NCI-H524 (cell line): ENCODE results near the gene BPIFB2.

Experiments used
- DNase-seq, 2 experiments: peaks; one replicate each; lab custom pipeline; 2025; lab: John Stamatoyannopoulos, UW

Gene BPIFB2

GRCh38 chr20:33008336-33009213 lies 1.1 kb downstream of the BPIFB2 start:
- DNase-seq: no peak

DNA sequence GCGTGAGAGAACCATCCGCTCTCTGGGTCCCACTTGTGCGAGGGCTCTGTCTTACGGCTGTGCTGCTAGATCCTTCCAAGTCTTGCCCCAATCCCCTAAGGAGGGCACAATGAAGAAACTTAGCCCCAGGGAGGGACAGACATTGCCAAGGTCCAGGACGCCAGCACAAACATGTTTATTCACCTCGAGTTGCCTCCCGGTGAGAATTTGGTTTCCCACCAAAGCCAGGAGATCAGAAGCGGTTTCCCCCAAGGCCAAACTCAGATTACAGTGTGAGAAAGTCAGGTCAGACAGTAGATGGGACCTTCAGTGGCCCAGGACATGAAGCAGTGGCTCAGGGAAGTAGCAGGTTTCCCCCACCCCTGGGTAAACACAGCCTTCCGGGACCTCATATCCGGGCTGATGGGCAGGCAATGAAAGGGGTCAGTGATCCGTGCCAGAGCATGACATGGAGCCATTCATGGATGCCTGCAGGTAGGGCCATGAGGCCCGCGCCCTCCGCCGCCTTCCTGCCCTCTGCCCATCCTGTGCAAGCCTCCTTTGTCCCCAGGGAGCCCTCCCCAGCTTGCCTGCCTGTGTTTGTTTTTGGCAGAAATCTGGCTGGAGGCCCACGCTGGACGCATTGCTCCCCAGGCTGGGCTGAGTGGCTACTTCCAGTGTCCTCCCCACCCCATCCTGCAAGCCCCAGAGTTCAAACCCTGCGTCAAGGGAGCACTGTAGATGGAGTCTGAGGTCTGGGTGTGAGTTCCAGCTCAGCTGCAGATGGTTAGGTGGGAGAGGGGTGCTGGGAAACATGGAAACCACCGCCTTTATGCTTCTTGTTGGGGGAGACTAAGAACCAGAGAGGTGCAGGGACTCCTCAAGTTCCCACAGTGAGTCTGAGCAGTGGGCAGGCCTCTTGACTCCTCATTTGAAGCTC lies 2.0 kb downstream of the BPIFB2 start:
- DNase-seq: no peak

- DNase-seq: no peak
Observed at GRCh38 chr20:33010133-33010504, 2.6 kb downstream of the BPIFB2 start.

- DNase-seq: no peak
Observed at GRCh38 chr20:33010674-33011449, 3.4 kb downstream of the BPIFB2 start.

DNA sequence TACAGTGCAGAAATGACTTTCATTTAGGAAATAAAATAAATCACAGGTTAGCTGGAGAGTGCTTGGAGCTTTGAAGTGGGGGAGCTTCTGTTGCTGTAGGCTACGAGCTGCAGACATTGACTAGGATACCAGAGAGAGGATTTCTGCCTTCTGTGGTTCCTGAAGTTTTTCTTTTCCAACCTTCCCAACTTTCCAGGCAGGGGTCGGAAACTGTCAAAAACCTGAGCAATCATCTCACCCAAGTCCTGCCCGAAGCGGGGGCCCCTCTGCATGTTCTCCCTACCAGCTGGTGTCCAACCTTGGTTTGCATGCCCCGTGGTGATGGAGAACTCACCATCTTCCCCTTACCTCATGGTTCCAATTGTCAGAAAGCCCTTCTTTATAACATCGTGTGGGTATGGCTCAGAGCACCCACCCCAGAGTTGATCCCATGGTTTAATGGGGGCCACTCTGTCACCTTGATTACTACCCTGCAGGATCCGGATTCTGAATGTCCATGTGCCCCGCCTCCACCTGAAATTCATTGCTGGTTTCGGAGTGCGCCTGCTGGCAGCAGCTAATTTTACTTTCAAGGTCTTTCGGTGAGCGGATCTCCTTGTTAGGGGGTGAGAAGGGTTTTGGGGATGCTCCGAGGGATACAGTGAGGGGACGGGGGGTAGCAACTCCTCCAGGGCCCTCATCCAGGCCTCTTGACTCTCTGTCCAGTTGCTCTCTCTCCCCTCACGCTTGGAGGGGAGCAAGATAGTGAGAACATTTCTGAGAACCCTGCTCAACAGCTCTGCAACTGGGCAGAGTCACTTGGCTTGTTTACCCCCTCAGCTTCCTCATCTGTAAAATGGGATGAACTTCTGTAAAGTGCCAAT lies 5.1 kb downstream of the BPIFB2 start:
- DNase-seq: no peak

GRCh38 chr20:33013701-33014326 lies 6.3 kb downstream of the BPIFB2 start:
- no peak for DNase-seq

DNA sequence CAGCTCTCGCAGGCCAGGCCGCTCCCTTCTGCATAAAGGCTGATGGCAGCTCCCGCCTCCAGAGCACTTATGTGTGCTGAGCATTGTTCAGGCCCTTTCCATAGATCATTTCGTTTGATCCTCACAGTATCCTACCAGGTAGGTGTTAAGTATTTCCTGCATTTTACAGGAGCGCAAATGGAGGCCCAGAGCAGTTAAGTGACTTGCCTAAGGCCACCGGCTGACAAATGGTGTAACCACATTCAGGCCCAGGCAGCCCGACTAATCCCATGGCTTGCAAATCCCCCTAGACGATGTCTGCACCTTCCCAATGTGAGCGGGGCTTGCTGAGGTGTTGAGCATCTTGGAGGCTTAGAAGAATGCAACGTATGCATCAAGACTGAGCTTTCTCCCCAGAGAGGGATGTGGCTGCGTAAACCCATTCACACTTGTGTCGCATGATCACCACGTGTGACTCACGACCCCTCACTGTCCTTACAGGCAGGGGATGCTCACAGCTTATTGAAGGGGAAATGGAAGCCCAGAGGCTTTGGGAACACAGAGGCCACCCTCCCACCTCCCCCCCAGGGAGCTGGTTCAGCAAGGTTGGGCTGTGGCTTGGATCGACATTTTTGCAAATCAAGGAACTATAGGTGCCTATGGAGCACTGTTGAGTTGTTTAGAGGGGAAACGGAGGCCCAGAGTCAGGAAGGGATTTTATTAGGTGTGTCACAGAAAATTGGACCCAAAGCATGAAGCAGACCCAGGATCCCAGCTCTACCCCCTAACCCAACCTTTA lies 7.0 kb downstream of the BPIFB2 start:
- no peak for DNase-seq

DNA sequence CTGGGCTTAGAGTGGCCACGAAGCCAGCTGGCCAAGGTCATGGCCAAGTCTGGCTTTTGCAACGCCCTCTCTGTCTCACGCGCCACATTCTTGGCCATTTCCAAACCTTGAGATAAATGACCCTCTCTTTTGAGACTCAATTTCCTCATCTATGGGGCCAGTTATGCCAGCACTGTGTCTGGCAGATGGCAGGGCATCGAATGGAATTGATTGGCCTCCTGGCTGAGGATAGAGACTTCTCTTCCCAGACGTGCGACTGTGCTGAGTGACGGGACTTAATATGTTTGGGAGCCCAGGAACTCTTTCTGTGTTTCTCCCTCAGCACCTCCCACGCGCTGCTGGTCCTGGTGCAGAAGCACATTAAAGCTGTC lies 7.6 kb downstream of the BPIFB2 start:
- DNase-seq: no peak

GRCh38 chr20:33015700-33016580 lies 8.4 kb downstream of the BPIFB2 start:
- DNase-seq: no peak

- DNase-seq: no peak
Observed at GRCh38 chr20:33016581-33017109, 9.1 kb downstream of the BPIFB2 start.

- no peak for DNase-seq
Observed at GRCh38 chr20:33017542-33017941, 10.0 kb downstream of the BPIFB2 start.

GRCh38 chr20:33018169-33018931 lies 10.8 kb downstream of the BPIFB2 start:
- DNase-seq: no peak

- no peak for DNase-seq
Observed at GRCh38 chr20:33019465-33020277, 12.2 kb downstream of the BPIFB2 start.

DNA sequence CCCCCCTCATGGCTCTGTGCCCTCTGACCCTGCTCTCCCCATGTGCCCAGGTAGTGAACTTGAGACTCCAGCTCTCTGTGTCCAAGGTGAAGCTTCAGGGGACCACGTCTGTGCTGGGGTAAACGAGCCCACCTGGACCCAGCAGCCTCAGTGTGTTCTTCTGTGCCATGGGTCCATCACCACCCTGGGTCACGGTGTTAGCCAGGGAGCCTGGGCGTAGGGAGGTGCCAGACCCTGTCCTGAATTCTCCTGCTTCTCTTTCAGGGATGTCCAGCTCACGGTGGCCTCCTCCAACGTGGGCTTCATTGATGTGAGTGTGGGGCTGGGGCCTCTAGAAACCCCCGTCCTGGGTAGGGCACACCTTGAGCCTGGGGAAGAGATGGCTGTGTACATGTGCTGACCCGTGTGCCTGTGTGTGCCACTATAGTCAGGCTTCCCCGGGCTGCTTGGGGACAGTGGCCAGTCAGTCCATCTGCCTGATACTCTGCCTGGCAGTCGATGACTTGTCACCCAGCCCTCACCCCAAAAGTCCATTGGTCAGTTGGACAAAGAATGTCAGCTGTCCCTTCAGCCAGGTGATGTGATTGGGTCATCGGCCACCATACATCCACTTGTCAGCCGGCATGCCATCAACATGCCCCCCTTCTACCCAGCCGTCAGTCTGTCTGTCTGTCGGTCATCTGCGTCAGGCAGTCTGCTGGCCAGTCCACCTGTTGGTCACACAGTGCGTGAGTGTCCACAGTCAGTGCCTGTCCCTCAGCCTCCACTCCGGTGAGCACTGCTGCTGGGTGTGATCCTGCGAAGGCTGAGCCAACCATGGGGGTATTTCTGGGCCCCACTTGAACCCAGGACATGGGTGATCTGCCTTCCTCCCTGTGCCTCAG lies 13.0 kb downstream of the BPIFB2 start:
- no peak for DNase-seq

DNA sequence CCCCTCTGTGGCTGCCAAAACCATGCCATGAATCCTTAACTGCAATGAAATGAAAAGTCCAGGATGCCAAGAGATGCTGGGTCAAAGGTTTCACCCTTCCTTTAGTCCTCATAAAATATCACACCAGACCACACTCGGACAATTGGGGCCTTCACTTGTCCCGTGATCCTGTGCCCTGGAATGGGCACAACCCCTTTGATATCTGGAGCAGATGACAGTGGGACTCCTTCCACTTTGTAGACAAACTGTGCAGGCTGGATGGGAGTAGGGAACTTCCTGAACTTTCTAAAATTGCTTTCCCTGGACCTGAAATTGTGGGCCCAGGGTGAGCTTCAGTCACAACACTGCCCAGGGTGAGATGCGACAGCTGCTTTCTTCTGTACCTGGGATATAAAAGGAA lies 14.4 kb downstream of the BPIFB2 start:
- no peak for DNase-seq

DNA sequence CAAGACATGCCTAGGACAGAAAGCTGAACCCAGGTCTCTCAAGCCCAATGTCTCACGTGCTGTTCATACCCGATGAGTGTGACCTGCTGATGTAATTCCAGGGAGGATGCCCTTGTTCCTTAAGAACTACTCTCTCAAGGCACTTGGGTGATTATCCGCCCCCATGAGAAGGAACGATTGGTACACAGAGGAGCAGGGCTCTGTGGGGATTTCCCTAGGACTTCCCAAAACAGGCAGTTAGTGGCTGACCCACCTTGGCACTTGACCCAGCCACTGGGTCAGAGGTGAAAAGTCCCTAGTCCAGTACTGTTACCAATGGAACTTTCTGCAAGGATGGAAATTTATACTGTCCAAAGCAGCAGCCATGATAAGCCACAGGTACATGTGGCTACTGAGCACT lies 14.8 kb downstream of the BPIFB2 start:
- no peak for DNase-seq
